H9 (cell line): ENCODE measurements around the gene LGR5. TPM values are rescaled to one million over a fixed set of nuclear protein-coding genes. Genes with fewer than 3 reads are reported as not detected.
"Not testable (repeated sequence)": the region's sequence is repeated elsewhere in the genome, so short reads cannot be mapped to it uniquely, and the experiment has no call there.

ENCODE experiments used
- DNase-seq: peaks from one replicate; pipeline ENCODE4 v3.0.0-alpha.2; 2017
- H2AFZ ChIP-seq: one replicate; pipeline ENCODE4 v1.6.1; 2013; ENCODE audit warnings: mild to moderate bottlenecking, low read length, control low read depth, moderate library complexity
- H2AK5ac ChIP-seq: 2 replicates; pipeline ENCODE4 v1.6.1; 2013; ENCODE audit warnings: low read length, control low read depth, mixed read lengths; ENCODE audit not compliant: insufficient read length
- H2BK120ac ChIP-seq: one replicate; pipeline ENCODE4 v1.6.1; 2013; ENCODE audit warnings: low read depth, mild to moderate bottlenecking, low read length, control low read depth, inconsistent platforms; ENCODE audit not compliant: poor library complexity, severe bottlenecking
- H2BK12ac ChIP-seq: 2 replicates; pipeline ENCODE4 v1.6.1; 2013; ENCODE audit warnings: low read length, control low read depth, mixed read lengths, low read depth; ENCODE audit not compliant: insufficient read length
- H2BK15ac ChIP-seq: 2 replicates; pipeline ENCODE4 v1.6.1; 2013; ENCODE audit warnings: low read depth, low read length, control low read depth
- H2BK20ac ChIP-seq: one replicate; pipeline ENCODE4 v1.6.1; 2013; ENCODE audit warnings: low read depth, mild to moderate bottlenecking, low read length, control low read depth, inconsistent platforms; ENCODE audit not compliant: poor library complexity, severe bottlenecking
- H2BK5ac ChIP-seq: 2 replicates; pipeline ENCODE4 v1.6.1; 2013; ENCODE audit warnings: low read length, control low read depth, mixed read lengths; ENCODE audit not compliant: insufficient read length
- H3K14ac ChIP-seq: 2 replicates; pipeline ENCODE4 v1.6.1; 2013; ENCODE audit warnings: low read length, control low read depth; ENCODE audit not compliant: insufficient read depth
- H3K18ac ChIP-seq: 2 replicates; pipeline ENCODE4 v1.6.1; 2013; ENCODE audit warnings: low read depth, mild to moderate bottlenecking, mixed read lengths, low read length, control low read depth; ENCODE audit not compliant: insufficient read length
- H3K23ac ChIP-seq: 2 replicates; pipeline ENCODE4 v1.6.1; 2013; ENCODE audit warnings: low read length, control low read depth, mixed read lengths, low read depth; ENCODE audit not compliant: insufficient read length
- H3K23me2 ChIP-seq: 2 replicates; pipeline ENCODE4 v1.6.1; 2013; ENCODE audit warnings: low read depth, mild to moderate bottlenecking, mixed read lengths, low read length, control low read depth; ENCODE audit not compliant: insufficient read length, poor library complexity, severe bottlenecking
- H3K27ac ChIP-seq: 2 replicates; pipeline ENCODE4 v1.5.1; 2013; ENCODE audit warnings: low read length, control low read depth, mixed read lengths, low read depth; ENCODE audit not compliant: insufficient read length
- H3K27me3 ChIP-seq: 2 replicates; pipeline ENCODE4 v1.6.1; 2013; ENCODE audit warnings: low read length, control low read depth, inconsistent platforms; ENCODE audit not compliant: insufficient read depth
- H3K4ac ChIP-seq: 2 replicates; pipeline ENCODE4 v1.6.1; 2013; ENCODE audit warnings: low read depth, mild to moderate bottlenecking, control low read depth, inconsistent platforms, low read length, moderate library complexity
- H3K4me1 ChIP-seq: 2 replicates; pipeline ENCODE4 v1.6.1; 2013; ENCODE audit warnings: low read length, control low read depth, inconsistent platforms; ENCODE audit not compliant: insufficient read depth
- H3K4me2 ChIP-seq: 2 replicates; pipeline ENCODE4 v1.6.1; 2013; ENCODE audit warnings: low read length, control low read depth, mixed read lengths; ENCODE audit not compliant: insufficient read length, insufficient read depth
- H3K56ac ChIP-seq: 2 replicates; pipeline ENCODE4 v1.6.1; 2013; ENCODE audit warnings: low read depth, mild to moderate bottlenecking, mixed read lengths, low read length, control low read depth; ENCODE audit not compliant: insufficient read length
- H3K79me1 ChIP-seq: 2 replicates; pipeline ENCODE4 v1.6.1; 2013; ENCODE audit warnings: low read depth, mild to moderate bottlenecking, moderate library complexity, low read length, control low read depth, inconsistent platforms; ENCODE audit not compliant: insufficient read depth, poor library complexity, severe bottlenecking
- H3K79me2 ChIP-seq: 2 replicates; pipeline ENCODE4 v1.6.1; 2013; ENCODE audit warnings: low read length, control low read depth, inconsistent platforms; ENCODE audit not compliant: insufficient read depth
- H3K9ac ChIP-seq: 2 replicates; pipeline ENCODE4 v1.6.1; 2013; ENCODE audit warnings: low read length, control low read depth, mixed read lengths; ENCODE audit not compliant: insufficient read length; ENCODE audit errors: extremely low read depth
- H3K9me3 ChIP-seq: one replicate; pipeline ENCODE4 v1.6.1; 2013; ENCODE audit warnings: low read depth, low read length, inconsistent platforms; ENCODE audit not compliant: control insufficient read depth
- H3T11ph ChIP-seq: one replicate; pipeline ENCODE4 v1.6.1; 2013; ENCODE audit warnings: mild to moderate bottlenecking, low read length, control low read depth, inconsistent platforms
- H4K20me1 ChIP-seq: one replicate; pipeline ENCODE4 v1.6.1; 2013; ENCODE audit not compliant: control insufficient read depth, insufficient read length, insufficient read depth
- H4K5ac ChIP-seq: 2 replicates; pipeline ENCODE4 v1.6.1; 2013; ENCODE audit warnings: low read depth, mild to moderate bottlenecking, mixed read lengths, low read length, control low read depth; ENCODE audit not compliant: insufficient read length
- H4K8ac ChIP-seq: replicated peaks from 2 replicates; pipeline ENCODE4 v1.6.1; 2013; ENCODE audit warnings: low read length, control low read depth, mixed read lengths, low read depth; ENCODE audit not compliant: insufficient read length
- H4K91ac ChIP-seq: 2 replicates; pipeline ENCODE4 v1.6.1; 2013; ENCODE audit warnings: low read depth, mild to moderate bottlenecking, moderate library complexity, mixed read lengths, low read length, control low read depth; ENCODE audit not compliant: insufficient read length
- H3K27ac Mint-ChIP-seq, 3 experiments: 2 replicates in 2 of 3; 3 replicates in 1 of 3; pipeline ENCODE4 v1.8.0; 2020 to 2021; ENCODE audit warnings: mixed read lengths in 3 of 3, mild to moderate bottlenecking in 1 of 3, moderate library complexity in 1 of 3
- H3K27me3 Mint-ChIP-seq: 2 replicates; pipeline ENCODE4 v1.8.0; 2021; ENCODE audit warnings: low read depth, mild to moderate bottlenecking, moderate library complexity, mixed read lengths
- H3K36me3 Mint-ChIP-seq, 3 experiments: 2 replicates in 2 of 3; 3 replicates in 1 of 3; pipeline ENCODE4 v1.8.0; 2020 to 2021; ENCODE audit warnings: low read depth in 3 of 3, mixed read lengths in 3 of 3; ENCODE audit not compliant: insufficient read depth in 1 of 3
- H3K4me1 Mint-ChIP-seq, 2 experiments: 2 replicates each; pipeline ENCODE4 v1.8.0; 2020; ENCODE audit warnings: mixed read lengths in 2 of 2
- H3K4me3 Mint-ChIP-seq, 2 experiments: 2 replicates in 1 of 2; 3 replicates in 1 of 2; pipeline ENCODE4 v1.8.0; 2020 to 2021; ENCODE audit warnings: mild to moderate bottlenecking in 2 of 2, mixed read lengths in 2 of 2, moderate library complexity in 1 of 2
- H3K9me3 Mint-ChIP-seq, 2 experiments: 2 replicates in 1 of 2; 3 replicates in 1 of 2; pipeline ENCODE4 v1.8.0; 2020; ENCODE audit warnings: mild to moderate bottlenecking in 2 of 2, mixed read lengths in 2 of 2, moderate library complexity in 1 of 2
- CTCF ChIP-seq: fragments of 200-600 bp; sonication (generic); conservative IDR thresholded peaks from 3 replicates; pipeline ENCODE4 v1.8.0; 2021; ENCODE audit warnings: antibody characterized with exemption, mild to moderate bottlenecking
- WGBS: extraction: QIAGEN DNeasy Blood & Tissue Kit; methylation state at CpG from one replicate; pipeline ENCODE4 v1.1.7; 2013; ENCODE audit warnings: missing lambda C conversion rate, low lambda C conversion rate, mixed read lengths; ENCODE audit not compliant: insufficient read length; ENCODE audit errors: extremely low coverage; 5-methylcytosine and 5-hydroxymethylcytosine counted together
- total RNA-seq: library from RNA; stranded (reverse); gene quantifications from 2 replicates; pipeline ENCODE4 v1.2.1, GENCODE V29; 2021

The LGR5 gene
- total RNA-seq, 1 experiment from 2014 or later: 0.09 TPM

DNA sequence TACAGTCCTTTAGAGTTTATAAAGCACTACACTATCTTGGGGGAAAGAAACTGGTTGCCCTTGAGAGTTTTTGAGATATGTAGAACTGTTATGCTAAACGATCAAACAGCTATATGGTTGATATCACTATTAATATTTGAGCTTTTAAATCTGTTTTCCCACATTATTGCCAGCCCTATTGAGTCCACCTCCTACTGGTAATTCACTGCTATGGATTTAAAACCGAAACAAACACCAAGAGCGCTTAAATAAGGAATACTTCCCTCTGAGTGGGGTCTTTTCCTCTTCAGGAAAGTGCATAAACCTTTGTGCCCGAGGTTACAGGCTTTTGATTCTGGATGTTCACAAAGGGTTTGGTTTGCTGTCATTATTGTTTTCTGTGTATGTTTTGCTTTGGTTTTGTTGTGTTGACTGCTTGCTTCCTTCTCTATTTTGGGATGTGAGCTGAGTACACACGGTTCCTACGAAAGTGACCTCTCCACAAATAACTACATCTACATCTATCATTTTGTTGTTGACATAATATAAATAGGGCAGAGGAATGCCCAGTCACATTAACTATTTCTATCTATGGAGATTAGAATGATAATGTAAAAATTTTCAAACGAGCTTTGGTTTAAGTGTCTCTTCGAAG lies 44.8 kb downstream of the LGR5 start:
- Histone ChIP-seq H2BK12ac (no peak overlapping the region), H4K20me1 (no peaks in the 10 kb centered on the region), H4K8ac (no peak overlapping the region), H3K9me3 (no peaks in the 10 kb centered on the region), H3K18ac (no peak overlapping the region), H2AK5ac (no peak overlapping the region), H4K91ac (no peak overlapping the region), H3K79me2 (no peaks in the 10 kb centered on the region), H3K4me1 (no peaks in the 10 kb centered on the region), H3T11ph (no peak overlapping the region), H3K23ac (no peak overlapping the region), H3K14ac (no peak overlapping the region), H2BK120ac (no peak overlapping the region), H3K4ac (no peak overlapping the region), H3K23me2 (no peaks in the 10 kb centered on the region), H3K79me1 (no peaks in the 10 kb centered on the region), H3K27ac (no peak overlapping the region), H2BK20ac (no peak overlapping the region), H2AFZ (no peak overlapping the region), H3K9ac (no peak overlapping the region), H4K5ac (no peak overlapping the region), H3K4me2 (no peak overlapping the region), H3K56ac (no peak overlapping the region), H2BK15ac (no peak overlapping the region), H3K27me3 (no peaks in the 10 kb centered on the region), H2BK5ac (no peak overlapping the region)
- no peak overlapping the region for H3K27ac Mint-ChIP-seq
- H3K27me3 Mint-ChIP-seq: no peaks in the 10 kb centered on the region
- no CpG with 5 or more reads among the region's 8 CpGs for WGBS
- H3K4me1 Mint-ChIP-seq: no peaks in the 10 kb centered on the region
- no peaks in the 10 kb centered on the region; a peak in 1 of 5 replicates for H3K9me3 Mint-ChIP-seq
- no peak overlapping the region for H3K4me3 Mint-ChIP-seq
- TF ChIP-seq CTCF: no peak
- DNase-seq: no peak
- H3K36me3 Mint-ChIP-seq: no peaks in the 10 kb centered on the region

DNA sequence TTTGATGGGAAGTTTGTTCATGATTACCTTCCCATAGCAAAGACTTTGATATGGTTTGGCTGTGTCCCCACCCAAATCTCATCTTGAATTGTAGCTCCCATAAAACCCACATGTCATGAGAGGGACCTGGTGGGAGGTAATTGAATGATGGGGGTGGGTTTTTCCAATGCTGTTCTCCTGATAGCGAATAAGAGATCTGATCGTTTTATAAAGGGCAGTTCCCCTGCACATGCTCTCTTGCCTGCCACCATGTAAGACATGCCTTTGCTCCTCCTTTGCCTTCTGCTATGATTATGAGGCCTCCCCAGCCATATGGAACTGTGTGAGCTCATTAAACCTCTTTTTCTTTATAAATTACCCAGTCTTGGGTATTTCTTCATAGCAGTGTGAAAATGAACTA lies 51.2 kb downstream of the LGR5 start:
- H3K4me3 Mint-ChIP-seq, H3K79me1 ChIP-seq, H3K9me3 Mint-ChIP-seq, H3K9ac ChIP-seq, H2BK120ac ChIP-seq, DNase-seq, H3K18ac ChIP-seq, H3K56ac ChIP-seq, H3K23ac ChIP-seq, H3K27me3 ChIP-seq, H3K27me3 Mint-ChIP-seq, H2BK20ac ChIP-seq, H3K4me2 ChIP-seq, H3K27ac ChIP-seq, H2BK5ac ChIP-seq, H3K4me1 Mint-ChIP-seq, H3K36me3 Mint-ChIP-seq, H2AK5ac ChIP-seq, H4K8ac ChIP-seq, H3T11ph ChIP-seq, H3K79me2 ChIP-seq, H3K27ac Mint-ChIP-seq, H3K23me2 ChIP-seq, H2BK12ac ChIP-seq, H2AFZ ChIP-seq, H4K91ac ChIP-seq, H4K20me1 ChIP-seq, H4K5ac ChIP-seq, H3K9me3 ChIP-seq, H3K4me1 ChIP-seq, H3K4ac ChIP-seq, H3K14ac ChIP-seq, H2BK15ac ChIP-seq: not testable (repeated sequence)
- WGBS: no CpG with 5 or more reads among the region's 2 CpGs
